Measurements from ENCODE around the gene PTPRN2. TPM values are rescaled to one million over a fixed set of nuclear protein-coding genes. Genes with fewer than 3 reads are reported as not detected.
"Not testable (repeated sequence)": the region's sequence is repeated elsewhere in the genome, so short reads cannot be mapped to it uniquely, and the experiment has no call there.

PTPRN2 gene
- total RNA-seq (1 to 10 TPM in 2 of 5 donors, under 1 TPM in 3; 0.60 to 1.7 (median 0.82) TPM), total RNA-seq (0.43 to 9.8 (median 1.9) reads per million in 29 experiments)
- 1.2 TPM for total RNA-seq (2013)

GRCh38 chr7:158587162-158588084 lies at the start of gene PTPRN2:
Gene PTPRN2, minus strand, starts transcription at chr7:158587823.
- Histone ChIP-seq H3K9me3 (no peaks in the 10 kb centered on the region), H3K4me3 (ENCODE audit: control insufficient read depth in 1 of 2, extremely low read depth in 1 of 2, low read length in 1 of 2) (no peak within 1 kb of the TSS), H3K27ac (ENCODE audit: low read length) (no peak within 1 kb of the TSS), H3K36me3 (ENCODE audit: control insufficient read depth in 2 of 2, extremely low read depth in 1 of 2, insufficient read depth in 1 of 2, low read length in 1 of 2) (no peaks in the 10 kb centered on the region), H3K27me3 (replicated peaks in 1 of 2; ENCODE audit: control insufficient read depth in 2 of 2, extremely low read depth in 1 of 2, insufficient read depth in 2 of 2, low read length in 1 of 2) (peaks cover 8 to 54% of the 10 kb centered on the region in 2 experiments), H3K4me1 (ENCODE audit: control insufficient read depth in 1 of 2, extremely low read depth in 1 of 2, insufficient read depth in 2 of 2, low read length in 2 of 2) (peaks cover 2 to 20% of the 10 kb centered on the region in 2 experiments)
- Mint-ChIP-seq H3K27ac (no peak within 1 kb of the TSS), H3K36me3 (no peaks in the 10 kb centered on the region), H3K4me1 (peaks cover 8 to 26% (median 20%) of the 10 kb centered on the region in 3 donors), H3K4me3 (peak within 1 kb of the TSS; percentile 25 to 74 (median 56)), H3K9me3 (peaks cover 1 to 4% (median 2%) of the 10 kb centered on the region in 3 donors), H3K27me3 (peaks cover 43 to 49% of the 10 kb centered on the region in 2 donors)
- ATAC-seq (replicated peaks in 1 of 4) (peak; percentile 76 to 91 (median 80)), DNase-seq (peak in 34 of 35 experiments; percentile 14 to 74 (median 44))
- 3% methylated on average over 45 of the region's 110 CpGs for WGBS (ENCODE audit: insufficient coverage)
- ChIA-PET POLR2A (no interaction called here), CTCF (no interaction called here)

- Histone ChIP-seq H3K27me3 (replicated peaks in 1 of 2; ENCODE audit: control insufficient read depth in 2 of 2, extremely low read depth in 1 of 2, insufficient read depth in 2 of 2, low read length in 1 of 2) (no peaks in the 10 kb centered on the region), H3K36me3 (ENCODE audit: control insufficient read depth in 2 of 2, extremely low read depth in 1 of 2, insufficient read depth in 1 of 2, low read length in 1 of 2) (no peaks in the 10 kb centered on the region), H3K9me3 (no peaks in the 10 kb centered on the region), H3K27ac (ENCODE audit: low read length) (no peak overlapping the region), H3K4me3 (ENCODE audit: control insufficient read depth in 1 of 2, extremely low read depth in 1 of 2, low read length in 1 of 2) (no peak overlapping the region), H3K4me1 (ENCODE audit: control insufficient read depth in 1 of 2, extremely low read depth in 1 of 2, insufficient read depth in 2 of 2, low read length in 2 of 2) (no peaks in the 10 kb centered on the region)
- POLR2A ChIA-PET, result no interaction called here
- no peaks in the 10 kb centered on the region for H3K4me1 Mint-ChIP-seq
- 100% methylated on average over 3 of the region's 11 CpGs for WGBS (ENCODE audit: insufficient coverage)
- H3K27ac Mint-ChIP-seq, result no peak overlapping the region
- no peaks in the 10 kb centered on the region for H3K27me3 Mint-ChIP-seq
- H3K36me3 Mint-ChIP-seq, result peaks cover 26% of the 10 kb centered on the region
- CTCF ChIA-PET, result no interaction called here
- DNase-seq (no peak), ATAC-seq (replicated peaks in 1 of 4) (no peak)
- H3K4me3 Mint-ChIP-seq, result no peak overlapping the region
- H3K9me3 Mint-ChIP-seq, result no peaks in the 10 kb centered on the region
Observed at GRCh38 chr7:158633055-158633956, 45.7 kb upstream of the PTPRN2 start.

- POLR2A ChIA-PET, result no interaction called here
Observed at GRCh38 chr7:158631574-158632195, 44.1 kb upstream of the PTPRN2 start.

GRCh38 chr7:158626289-158626688 lies 38.7 kb upstream of the PTPRN2 start:
- H3K27ac Mint-ChIP-seq; H3K9me3 ChIP-seq; H3K27me3 Mint-ChIP-seq; H3K4me3 Mint-ChIP-seq; CTCF ChIA-PET; H3K27me3 ChIP-seq (replicated peaks in 1 of 2; ENCODE audit: control insufficient read depth in 2 of 2, extremely low read depth in 1 of 2, insufficient read depth in 2 of 2, low read length in 1 of 2); H3K27ac ChIP-seq (ENCODE audit: low read length); H3K4me1 ChIP-seq (ENCODE audit: control insufficient read depth in 1 of 2, extremely low read depth in 1 of 2, insufficient read depth in 2 of 2, low read length in 2 of 2); DNase-seq; H3K4me1 Mint-ChIP-seq; H3K9me3 Mint-ChIP-seq; H3K4me3 ChIP-seq (ENCODE audit: control insufficient read depth in 1 of 2, extremely low read depth in 1 of 2, low read length in 1 of 2); H3K36me3 ChIP-seq (ENCODE audit: control insufficient read depth in 2 of 2, extremely low read depth in 1 of 2, insufficient read depth in 1 of 2, low read length in 1 of 2); ATAC-seq (replicated peaks in 1 of 4); POLR2A ChIA-PET: not testable (repeated sequence)
- WGBS (ENCODE audit: insufficient coverage), result 100% methylated on average over 3 of the region's 8 CpGs
- H3K36me3 Mint-ChIP-seq, result peaks cover 30% of the 10 kb centered on the region

More at GRCh38 chr7:158631574-158632195, 44.1 kb upstream of the PTPRN2 start:
- H3K27ac Mint-ChIP-seq, result no peak overlapping the region
- no peaks in the 10 kb centered on the region for H3K9me3 Mint-ChIP-seq
- Histone ChIP-seq H3K9me3 (no peaks in the 10 kb centered on the region), H3K27ac (ENCODE audit: low read length) (no peak overlapping the region), H3K4me3 (ENCODE audit: control insufficient read depth in 1 of 2, extremely low read depth in 1 of 2, low read length in 1 of 2) (no peak overlapping the region), H3K36me3 (ENCODE audit: control insufficient read depth in 2 of 2, extremely low read depth in 1 of 2, insufficient read depth in 1 of 2, low read length in 1 of 2) (no peaks in the 10 kb centered on the region), H3K27me3 (replicated peaks in 1 of 2; ENCODE audit: control insufficient read depth in 2 of 2, extremely low read depth in 1 of 2, insufficient read depth in 2 of 2, low read length in 1 of 2) (no peaks in the 10 kb centered on the region), H3K4me1 (ENCODE audit: control insufficient read depth in 1 of 2, extremely low read depth in 1 of 2, insufficient read depth in 2 of 2, low read length in 2 of 2) (no peaks in the 10 kb centered on the region)
- H3K4me1 Mint-ChIP-seq, result no peaks in the 10 kb centered on the region
- H3K4me3 Mint-ChIP-seq, result no peak overlapping the region
- DNase-seq (no peak), ATAC-seq (replicated peaks in 1 of 4) (no peak)
- CTCF ChIA-PET, result interaction anchor here in 1 of 2 donors (0.6 kb wide), 1 partner anchor 7 kb away, joined by 5 read pairs; no protein-coding TSS in a partner anchor
- 100% methylated on average over 3 of the region's 3 CpGs for WGBS (ENCODE audit: insufficient coverage)
- H3K27me3 Mint-ChIP-seq, result no peaks in the 10 kb centered on the region
- H3K36me3 Mint-ChIP-seq, result peaks cover 33% of the 10 kb centered on the region

GRCh38 chr7:158623241-158623640 lies 35.6 kb upstream of the PTPRN2 start:
- Mint-ChIP-seq H3K4me3 (no peak overlapping the region), H3K9me3 (no peaks in the 10 kb centered on the region), H3K27ac (no peak overlapping the region), H3K36me3 (peaks cover 13% of the 10 kb centered on the region), H3K27me3 (no peaks in the 10 kb centered on the region), H3K4me1 (no peaks in the 10 kb centered on the region)
- ATAC-seq (replicated peaks in 1 of 4) (no peak), DNase-seq (no peak)
- H3K9me3 ChIP-seq, result no peaks in the 10 kb centered on the region
- no peak overlapping the region for H3K4me3 ChIP-seq (ENCODE audit: control insufficient read depth in 1 of 2, extremely low read depth in 1 of 2, low read length in 1 of 2)
- no peak overlapping the region for H3K27ac ChIP-seq (ENCODE audit: low read length)
- WGBS (ENCODE audit: insufficient coverage), result 98% methylated on average over 6 of the region's 13 CpGs
- no peaks in the 10 kb centered on the region for H3K4me1 ChIP-seq (ENCODE audit: control insufficient read depth in 1 of 2, extremely low read depth in 1 of 2, insufficient read depth in 2 of 2, low read length in 2 of 2)
- POLR2A ChIA-PET, result no interaction called here
- H3K36me3 ChIP-seq (ENCODE audit: control insufficient read depth in 2 of 2, extremely low read depth in 1 of 2, insufficient read depth in 1 of 2, low read length in 1 of 2), result no peaks in the 10 kb centered on the region
- CTCF ChIA-PET, result no interaction called here
- H3K27me3 ChIP-seq (replicated peaks in 1 of 2; ENCODE audit: control insufficient read depth in 2 of 2, extremely low read depth in 1 of 2, insufficient read depth in 2 of 2, low read length in 1 of 2), result no peaks in the 10 kb centered on the region

- H3K27me3 Mint-ChIP-seq, result no peaks in the 10 kb centered on the region
- no peaks in the 10 kb centered on the region for H3K9me3 Mint-ChIP-seq
- no peaks in the 10 kb centered on the region for H3K4me1 Mint-ChIP-seq
- WGBS (ENCODE audit: insufficient coverage), result 100% methylated on average over 3 of the region's 6 CpGs
- Histone ChIP-seq H3K9me3 (no peaks in the 10 kb centered on the region), H3K27me3 (replicated peaks in 1 of 2; ENCODE audit: control insufficient read depth in 2 of 2, extremely low read depth in 1 of 2, insufficient read depth in 2 of 2, low read length in 1 of 2) (no peaks in the 10 kb centered on the region), H3K4me1 (ENCODE audit: control insufficient read depth in 1 of 2, extremely low read depth in 1 of 2, insufficient read depth in 2 of 2, low read length in 2 of 2) (no peaks in the 10 kb centered on the region), H3K27ac (ENCODE audit: low read length) (no peak overlapping the region), H3K4me3 (ENCODE audit: control insufficient read depth in 1 of 2, extremely low read depth in 1 of 2, low read length in 1 of 2) (no peak overlapping the region), H3K36me3 (ENCODE audit: control insufficient read depth in 2 of 2, extremely low read depth in 1 of 2, insufficient read depth in 1 of 2, low read length in 1 of 2) (no peaks in the 10 kb centered on the region)
- ChIA-PET CTCF (no interaction called here), POLR2A (no interaction called here)
- DNase-seq (no peak), ATAC-seq (replicated peaks in 1 of 4) (no peak)
- no peak overlapping the region for H3K4me3 Mint-ChIP-seq
- H3K36me3 Mint-ChIP-seq, result peaks cover 3% of the 10 kb centered on the region
- H3K27ac Mint-ChIP-seq, result no peak overlapping the region
Observed at GRCh38 chr7:158620839-158621441, 33.3 kb upstream of the PTPRN2 start.
